SW480 (cell line): Measurements from ENCODE around the gene SLC9A6.
A peak's percentile ranks its signal among the peaks of the same experiment; 100 is the strongest.

Experiments used
- DNase-seq: peaks from one replicate; pipeline ENCODE4 v3.0.0-alpha.2; 2016; ENCODE audit warnings: low spot score

SLC9A6 gene

GRCh38 chrX:135985157-135985972, at the start of gene SLC9A6:
Gene SLC9A6 (plus strand): TSS chrX:135985435. CDS start chrX:135985659, 224 bp downstream.
- DNase-seq: peak; percentile 77

GRCh38 chrX:135944486-135944885, 40.7 kb upstream of the SLC9A6 start:
- DNase-seq: no peak

GRCh38 chrX:135951291-135951690, 33.9 kb upstream of the SLC9A6 start:
- DNase-seq: no peak

- peak; percentile 9 for DNase-seq
Measured at GRCh38 chrX:135973025-135973547, 12.1 kb upstream of the SLC9A6 start.

- peak; percentile 85 for DNase-seq
Measured at GRCh38 chrX:135973548-135974278, 11.5 kb upstream of the SLC9A6 start, which contains the start of gene MMGT1. Gene MMGT1 (minus strand): TSS chrX:135973988. CDS start chrX:135973675, 313 bp downstream.

- DNase-seq: peak; percentile 32
Measured at GRCh38 chrX:135974279-135974856, 10.9 kb upstream of the SLC9A6 start.

GRCh38 chrX:135975421-135975820, 9.8 kb upstream of the SLC9A6 start:
- no peak for DNase-seq

GRCh38 chrX:135977611-135978010, 7.6 kb upstream of the SLC9A6 start:
- peak; percentile 2 for DNase-seq

GRCh38 chrX:135981010-135981409, 4.2 kb upstream of the SLC9A6 start:
- no peak for DNase-seq

GRCh38 chrX:135981668-135982067, 3.6 kb upstream of the SLC9A6 start:
- no peak for DNase-seq

- DNase-seq: no peak
Measured at GRCh38 chrX:135982860-135983259, 2.4 kb upstream of the SLC9A6 start.

GRCh38 chrX:135984256-135984655, 979 bp upstream of the SLC9A6 start:
- DNase-seq: no peak

GRCh38 chrX:135984791-135985156, 461 bp upstream of the SLC9A6 start:
- peak; percentile 5 for DNase-seq

GRCh38 chrX:135985973-135986310, 707 bp downstream of the SLC9A6 start:
- no peak for DNase-seq

- no peak for DNase-seq
Measured at GRCh38 chrX:135988245-135988644, 3.0 kb downstream of the SLC9A6 start.

GRCh38 chrX:136015016-136015415, 29.8 kb downstream of the SLC9A6 start:
- no peak for DNase-seq

- DNase-seq: no peak
Measured at GRCh38 chrX:136016881-136017280, 31.6 kb downstream of the SLC9A6 start.

GRCh38 chrX:136019226-136019625, 34.0 kb downstream of the SLC9A6 start:
- DNase-seq: no peak

- DNase-seq: no peak
Measured at GRCh38 chrX:136021160-136021559, 35.9 kb downstream of the SLC9A6 start.

- no peak for DNase-seq
Measured at GRCh38 chrX:136021903-136022302, 36.7 kb downstream of the SLC9A6 start.

GRCh38 chrX:136025091-136025490, 39.9 kb downstream of the SLC9A6 start:
- no peak for DNase-seq

- DNase-seq: peak; percentile 54
Measured at GRCh38 chrX:136028383-136028984, 43.2 kb downstream of the SLC9A6 start.
